Measurements from ENCODE around the gene HABP4. TPM values are rescaled to one million over a fixed set of nuclear protein-coding genes. Genes with fewer than 3 reads are reported as not detected.

Gene HABP4
- total and polyA plus RNA-seq, 9 of the 15 experiments (the other 6 are each of a cell fraction or from before 2014, with no cell fraction given): 0.38 to 2.4 (median 1.9) TPM

GRCh38 chr9:96420468-96421219 lies 29.3 kb upstream of the HABP4 start (continued):
- TF ChIP-seq ATF2 (CRISPR knock-in tag; IDR thresholded peaks at IDR 0.05): no peak
- TF ChIP-seq POLR3G (IDR thresholded peaks at IDR 0.05; ENCODE audit: extremely low read depth, insufficient read length, insufficient replicate concordance): no peak
- peak; percentile 76 for TF ChIP-seq FOSL1 (tag; conservative IDR thresholded peaks at IDR 0.05)
- TF ChIP-seq ZBTB5 (IDR thresholded peaks at IDR 0.05): no peak
- TF ChIP-seq ADNP (tag; IDR thresholded peaks at IDR 0.05): no peak
- TF ChIP-seq MBD1 (CRISPR knock-in tag; IDR thresholded peaks at IDR 0.05): peak; percentile 91
- TF ChIP-seq CBX3 (IDR thresholded peaks at IDR 0.05; ENCODE audit: borderline replicate concordance in 1 of 2, low read length in 2 of 2): no peak; a peak in 1 of 3 replicates
- 0 out of 2 replicates have a peak, but pooled peaks have one; percentile 8 for TF ChIP-seq MTA2 (IDR thresholded peaks at IDR 0.05; ENCODE audit: low read depth)
- TF ChIP-seq ZFP1 (CRISPR knock-in tag; IDR thresholded peaks at IDR 0.05): peak; percentile 91
- TF ChIP-seq, protein P1, sequence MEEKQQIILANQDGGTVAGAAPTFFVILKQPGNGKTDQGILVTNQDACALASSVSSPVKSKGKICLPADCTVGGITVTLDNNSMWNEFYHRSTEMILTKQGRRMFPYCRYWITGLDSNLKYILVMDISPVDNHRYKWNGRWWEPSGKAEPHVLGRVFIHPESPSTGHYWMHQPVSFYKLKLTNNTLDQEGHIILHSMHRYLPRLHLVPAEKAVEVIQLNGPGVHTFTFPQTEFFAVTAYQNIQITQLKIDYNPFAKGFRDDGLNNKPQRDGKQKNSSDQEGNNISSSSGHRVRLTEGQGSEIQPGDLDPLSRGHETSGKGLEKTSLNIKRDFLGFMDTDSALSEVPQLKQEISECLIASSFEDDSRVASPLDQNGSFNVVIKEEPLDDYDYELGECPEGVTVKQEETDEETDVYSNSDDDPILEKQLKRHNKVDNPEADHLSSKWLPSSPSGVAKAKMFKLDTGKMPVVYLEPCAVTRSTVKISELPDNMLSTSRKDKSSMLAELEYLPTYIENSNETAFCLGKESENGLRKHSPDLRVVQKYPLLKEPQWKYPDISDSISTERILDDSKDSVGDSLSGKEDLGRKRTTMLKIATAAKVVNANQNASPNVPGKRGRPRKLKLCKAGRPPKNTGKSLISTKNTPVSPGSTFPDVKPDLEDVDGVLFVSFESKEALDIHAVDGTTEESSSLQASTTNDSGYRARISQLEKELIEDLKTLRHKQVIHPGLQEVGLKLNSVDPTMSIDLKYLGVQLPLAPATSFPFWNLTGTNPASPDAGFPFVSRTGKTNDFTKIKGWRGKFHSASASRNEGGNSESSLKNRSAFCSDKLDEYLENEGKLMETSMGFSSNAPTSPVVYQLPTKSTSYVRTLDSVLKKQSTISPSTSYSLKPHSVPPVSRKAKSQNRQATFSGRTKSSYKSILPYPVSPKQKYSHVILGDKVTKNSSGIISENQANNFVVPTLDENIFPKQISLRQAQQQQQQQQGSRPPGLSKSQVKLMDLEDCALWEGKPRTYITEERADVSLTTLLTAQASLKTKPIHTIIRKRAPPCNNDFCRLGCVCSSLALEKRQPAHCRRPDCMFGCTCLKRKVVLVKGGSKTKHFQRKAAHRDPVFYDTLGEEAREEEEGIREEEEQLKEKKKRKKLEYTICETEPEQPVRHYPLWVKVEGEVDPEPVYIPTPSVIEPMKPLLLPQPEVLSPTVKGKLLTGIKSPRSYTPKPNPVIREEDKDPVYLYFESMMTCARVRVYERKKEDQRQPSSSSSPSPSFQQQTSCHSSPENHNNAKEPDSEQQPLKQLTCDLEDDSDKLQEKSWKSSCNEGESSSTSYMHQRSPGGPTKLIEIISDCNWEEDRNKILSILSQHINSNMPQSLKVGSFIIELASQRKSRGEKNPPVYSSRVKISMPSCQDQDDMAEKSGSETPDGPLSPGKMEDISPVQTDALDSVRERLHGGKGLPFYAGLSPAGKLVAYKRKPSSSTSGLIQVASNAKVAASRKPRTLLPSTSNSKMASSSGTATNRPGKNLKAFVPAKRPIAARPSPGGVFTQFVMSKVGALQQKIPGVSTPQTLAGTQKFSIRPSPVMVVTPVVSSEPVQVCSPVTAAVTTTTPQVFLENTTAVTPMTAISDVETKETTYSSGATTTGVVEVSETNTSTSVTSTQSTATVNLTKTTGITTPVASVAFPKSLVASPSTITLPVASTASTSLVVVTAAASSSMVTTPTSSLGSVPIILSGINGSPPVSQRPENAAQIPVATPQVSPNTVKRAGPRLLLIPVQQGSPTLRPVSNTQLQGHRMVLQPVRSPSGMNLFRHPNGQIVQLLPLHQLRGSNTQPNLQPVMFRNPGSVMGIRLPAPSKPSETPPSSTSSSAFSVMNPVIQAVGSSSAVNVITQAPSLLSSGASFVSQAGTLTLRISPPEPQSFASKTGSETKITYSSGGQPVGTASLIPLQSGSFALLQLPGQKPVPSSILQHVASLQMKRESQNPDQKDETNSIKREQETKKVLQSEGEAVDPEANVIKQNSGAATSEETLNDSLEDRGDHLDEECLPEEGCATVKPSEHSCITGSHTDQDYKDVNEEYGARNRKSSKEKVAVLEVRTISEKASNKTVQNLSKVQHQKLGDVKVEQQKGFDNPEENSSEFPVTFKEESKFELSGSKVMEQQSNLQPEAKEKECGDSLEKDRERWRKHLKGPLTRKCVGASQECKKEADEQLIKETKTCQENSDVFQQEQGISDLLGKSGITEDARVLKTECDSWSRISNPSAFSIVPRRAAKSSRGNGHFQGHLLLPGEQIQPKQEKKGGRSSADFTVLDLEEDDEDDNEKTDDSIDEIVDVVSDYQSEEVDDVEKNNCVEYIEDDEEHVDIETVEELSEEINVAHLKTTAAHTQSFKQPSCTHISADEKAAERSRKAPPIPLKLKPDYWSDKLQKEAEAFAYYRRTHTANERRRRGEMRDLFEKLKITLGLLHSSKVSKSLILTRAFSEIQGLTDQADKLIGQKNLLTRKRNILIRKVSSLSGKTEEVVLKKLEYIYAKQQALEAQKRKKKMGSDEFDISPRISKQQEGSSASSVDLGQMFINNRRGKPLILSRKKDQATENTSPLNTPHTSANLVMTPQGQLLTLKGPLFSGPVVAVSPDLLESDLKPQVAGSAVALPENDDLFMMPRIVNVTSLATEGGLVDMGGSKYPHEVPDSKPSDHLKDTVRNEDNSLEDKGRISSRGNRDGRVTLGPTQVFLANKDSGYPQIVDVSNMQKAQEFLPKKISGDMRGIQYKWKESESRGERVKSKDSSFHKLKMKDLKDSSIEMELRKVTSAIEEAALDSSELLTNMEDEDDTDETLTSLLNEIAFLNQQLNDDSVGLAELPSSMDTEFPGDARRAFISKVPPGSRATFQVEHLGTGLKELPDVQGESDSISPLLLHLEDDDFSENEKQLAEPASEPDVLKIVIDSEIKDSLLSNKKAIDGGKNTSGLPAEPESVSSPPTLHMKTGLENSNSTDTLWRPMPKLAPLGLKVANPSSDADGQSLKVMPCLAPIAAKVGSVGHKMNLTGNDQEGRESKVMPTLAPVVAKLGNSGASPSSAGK (IDR thresholded peaks at IDR 0.05): no peak
